GM06990 (cell line): ENCODE results near the gene ZFYVE9.
"Not testable (repeated sequence)": the region's sequence is repeated elsewhere in the genome, so short reads cannot be mapped to it uniquely, and the experiment has no call there.

Experiments
- DNase-seq: peaks from one replicate; pipeline ENCODE4 v3.0.0-alpha.2; 2011; ENCODE audit not compliant: insufficient read length; ENCODE audit errors: extremely low read depth
- H3K27me3 ChIP-seq: replicated peaks from 2 replicates; pipeline ENCODE4 v1.6.0; 2011; ENCODE audit warnings: low read length; ENCODE audit not compliant: control insufficient read depth, insufficient read depth
- H3K36me3 ChIP-seq: 2 replicates; pipeline ENCODE4 v1.5.1; 2011; ENCODE audit warnings: low read length; ENCODE audit not compliant: control insufficient read depth, insufficient read depth
- H3K4me3 ChIP-seq: replicated peaks from 2 replicates; pipeline ENCODE4 v1.5.1; 2011; ENCODE audit warnings: low read depth, mild to moderate bottlenecking, control low read depth, low read length
- CTCF ChIP-seq: IDR thresholded peaks from 2 replicates; pipeline ENCODE4 v1.5.1; 2011; ENCODE audit warnings: low read length, control low read depth, mild to moderate bottlenecking, inconsistent platforms; ENCODE audit not compliant: insufficient read depth, poor library complexity, severe bottlenecking

The ZFYVE9 gene

GRCh38 chr1:52366517-52366827 is 224.6 kb downstream of the ZFYVE9 start:
- no peak for TF ChIP-seq CTCF
- H3K27me3 ChIP-seq: no peaks in the 10 kb centered on the region
- peaks cover 8% of the 10 kb centered on the region for H3K36me3 ChIP-seq
- H3K4me3 ChIP-seq: peak overlapping the region; percentile 56
- DNase-seq: no peak

GRCh38 chr1:52367272-52367671 is 225.4 kb downstream of the ZFYVE9 start:
- H3K4me3 ChIP-seq: no peak overlapping the region
- H3K27me3 ChIP-seq: no peaks in the 10 kb centered on the region
- no peak for DNase-seq
- TF ChIP-seq CTCF: no peak
- peaks cover 7% of the 10 kb centered on the region for H3K36me3 ChIP-seq

DNA sequence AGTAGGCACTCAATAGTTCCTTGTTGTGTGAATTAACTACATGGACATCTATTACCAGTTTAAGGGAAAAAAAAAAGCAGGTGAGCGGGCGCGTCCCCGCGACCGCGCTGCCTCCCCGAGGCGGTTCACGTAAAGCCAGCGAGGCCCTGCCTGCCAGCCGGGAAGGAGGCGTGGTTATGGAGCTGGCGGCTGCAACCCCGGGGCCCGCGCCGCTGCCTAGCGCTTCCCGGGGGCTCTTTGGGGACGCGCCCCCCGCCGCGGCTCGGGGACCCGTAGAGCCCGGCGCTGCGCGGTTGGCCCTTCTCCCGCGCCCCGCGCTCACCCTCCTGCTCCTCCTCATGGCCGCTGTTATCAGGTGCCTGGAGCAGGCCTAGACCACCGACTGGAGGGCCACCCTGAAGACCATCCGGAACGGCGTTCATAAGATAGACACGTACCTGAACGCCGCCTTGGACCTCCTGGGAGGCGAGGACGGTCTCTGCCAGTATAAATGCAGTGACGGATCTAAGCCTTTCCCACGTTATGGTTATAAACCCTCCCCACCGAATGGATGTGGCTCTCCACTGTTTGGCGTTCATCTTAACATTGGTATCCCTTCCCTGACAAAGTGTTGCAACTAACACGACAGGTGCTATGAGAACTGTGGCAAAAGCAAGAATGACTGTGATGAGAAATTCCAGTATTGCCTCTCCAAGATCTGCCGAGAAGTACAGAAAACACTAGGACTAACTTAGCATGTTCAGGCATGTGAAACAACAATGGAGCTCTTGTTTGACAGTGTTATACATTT is 226.7 kb downstream of the ZFYVE9 start:
- H3K27me3 ChIP-seq: no peaks in the 10 kb centered on the region
- peak overlapping the region; percentile 10 for H3K4me3 ChIP-seq
- peaks cover 3% of the 10 kb centered on the region for H3K36me3 ChIP-seq
- peak; percentile 27 for TF ChIP-seq CTCF
- peak; percentile 75 for DNase-seq

GRCh38 chr1:52369851-52370250 is 228.0 kb downstream of the ZFYVE9 start:
- H3K27me3 ChIP-seq, H3K4me3 ChIP-seq, DNase-seq, H3K36me3 ChIP-seq: not testable (repeated sequence)

- Histone ChIP-seq H3K27me3 (no peaks in the 10 kb centered on the region), H3K36me3 (peaks cover 30% of the 10 kb centered on the region), H3K4me3 (no peak overlapping the region)
- DNase-seq: no peak
- TF ChIP-seq CTCF: no peak
Observed at GRCh38 chr1:52385376-52385775, 243.5 kb downstream of the ZFYVE9 start.

DNA sequence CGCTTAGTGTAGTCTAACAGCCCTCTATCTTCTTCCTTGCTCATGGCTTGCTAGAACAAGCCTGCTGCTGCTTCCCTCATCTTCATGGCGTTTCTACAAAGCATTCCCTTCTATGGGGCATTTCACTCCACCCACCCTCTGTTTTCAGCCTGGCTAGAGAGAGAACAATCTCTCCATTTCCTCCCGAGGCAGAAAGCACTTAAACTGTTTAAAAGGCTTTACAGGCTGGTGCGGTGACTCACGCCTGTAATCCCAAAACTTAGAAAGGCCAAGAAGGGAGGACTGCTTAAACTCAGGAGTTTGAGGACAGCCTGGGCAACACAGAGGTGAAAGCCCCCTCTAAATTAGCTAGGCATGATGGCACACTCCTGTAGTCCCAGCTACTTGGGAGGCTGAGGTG is 244.6 kb downstream of the ZFYVE9 start:
- Histone ChIP-seq H3K36me3 (peaks cover 29% of the 10 kb centered on the region), H3K27me3 (no peaks in the 10 kb centered on the region), H3K4me3 (no peak overlapping the region)
- no peak for TF ChIP-seq CTCF
- DNase-seq: no peak
